ENCODE results near the gene CEP89. TPM values are rescaled to one million over a fixed set of nuclear protein-coding genes. Genes with fewer than 3 reads are reported as not detected.
A peak's percentile ranks its signal among the peaks of the same experiment; 100 is the strongest.

CEP89 gene
- total RNA-seq (2021; ENCODE audit: unreplicated experiment) (27.6 TPM), Bru-seq, nascent RNA (percentile 56 among the genes with signal in this experiment), BruChase-seq, experiment 1, labeled RNA remaining after a 6-hour chase (percentile 64 among the genes with signal in this experiment), BruChase-seq, experiment 2, labeled RNA remaining after a 2-hour chase (percentile 59 among the genes with signal in this experiment)
- 16.6 and 19.9 TPM in 2 replicates for polyA plus RNA-seq (2012)
- long read RNA-seq, full-length matches to known transcripts: 20 of 51 reads
- long read RNA-seq, partial matches to known transcripts: 14 of 51 reads
- long read RNA-seq, other reads (novel, unspliced or antisense): 17 of 51 reads

DNA sequence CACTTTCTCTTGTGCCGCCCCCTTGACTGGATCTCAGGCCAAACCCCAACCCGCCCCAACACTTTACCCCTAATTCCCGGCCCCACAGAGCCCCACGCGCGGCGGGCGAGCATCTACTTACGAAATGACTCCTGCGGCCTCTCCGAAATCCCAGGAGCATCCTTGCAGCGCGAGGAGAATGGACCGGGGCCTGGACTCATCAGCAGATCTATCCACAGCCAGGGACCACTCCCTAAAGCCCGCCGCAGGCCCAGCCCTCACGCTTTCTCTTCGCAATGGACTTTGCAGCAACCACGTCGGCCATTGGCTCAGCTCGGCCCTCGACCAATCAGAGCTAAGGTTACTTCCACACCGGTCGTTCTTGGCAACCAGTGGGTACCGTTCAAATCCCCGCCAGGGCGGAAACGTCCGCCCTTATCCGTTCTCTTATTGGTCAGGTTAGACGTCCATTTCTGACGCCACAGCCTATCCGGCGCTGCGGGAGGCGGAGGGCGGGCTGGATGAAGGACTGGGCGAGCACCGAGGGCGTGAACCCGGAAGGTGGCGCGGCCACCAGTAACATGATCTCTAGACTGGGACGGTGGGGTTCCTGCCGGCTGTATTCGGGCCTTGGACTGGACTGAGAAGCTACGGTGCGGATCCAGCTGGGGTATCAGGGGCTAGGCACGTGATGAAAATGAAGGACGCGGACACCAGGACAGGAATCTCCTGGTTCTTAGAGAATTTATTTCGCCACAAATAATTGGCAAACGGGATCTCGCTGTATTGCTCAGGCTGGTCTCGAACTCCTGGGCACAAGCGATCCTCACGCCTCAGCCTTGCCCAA is at the start of gene CEP89, which contains the start of gene FAAP24:
CEP89 (minus strand) TSS at position 244 of the 826 bp plus-strand sequence; CDS start at position 160, 84 bp downstream.
FAAP24 (plus strand) TSS at position 528 of the 826 bp plus-strand sequence. CDS start 955 bp downstream, outside the sequence.
- BruUV-seq (replicated peaks): no TSS peak
- CTCF ChIA-PET: interaction anchor here (0.6 to 1.5 kb wide), 7 partner anchors 13 to 372 kb away, joined by 3 to 4 read pairs (median 3); no protein-coding TSS in a partner anchor

More for the DNA sequence above, at the start of gene CEP89, which contains the start of gene FAAP24:
- ChIA-PET RAD21 (ENCODE audit: low non-redundant PET in 1 of 2, low total read pairs in 2 of 2, uncharacterized antibody in 2 of 2, unreplicated experiment in 2 of 2) (interaction anchor here (0.6 to 1.2 kb wide), 4 partner anchors 13 to 167 kb away, joined by 3 to 5 read pairs (median 3); no protein-coding TSS in a partner anchor), POLR2A (interaction anchor here (1.0 to 1.6 kb wide), 2 partner anchors 153 to 280 kb away, joined by 3 read pairs; partner anchors contain the start of gene NUDT19)
- peaks cover 22% of the 10 kb centered on the region for H3K79me2 ChIP-seq (ENCODE audit: insufficient read depth, low read length)
- H3K4me1 ChIP-seq (ENCODE audit: control insufficient read depth in 1 of 2, insufficient read depth in 2 of 2, low read length in 2 of 2): peaks cover 5 to 16% of the 10 kb centered on the region in 2 experiments; a peak in 3 of 4 replicates
- no peaks in the 10 kb centered on the region for H3K27me3 ChIP-seq (ENCODE audit: insufficient read depth, low read length)
- peak within 1 kb of the TSS; percentile 79 to 98 for H3K4me3 ChIP-seq (replicated peaks in 1 of 2; ENCODE audit: low read depth in 1 of 2, low read length in 2 of 2)
- intact Hi-C loops (cut with micrococcal nuclease): loop anchor here (2.0 to 5.0 kb wide), 2 partner anchors 205 to 281 kb away; partner anchors contain the start of gene NUDT19
- H2AFZ ChIP-seq (ENCODE audit: low read depth, low read length, poor library complexity, severe bottlenecking): no peak within 1 kb of the TSS
- ATAC-seq (peak; percentile 96), DNase-seq (ENCODE audit: low read depth, low spot score) (peak; percentile 99)
- no peaks in the 10 kb centered on the region for H4K20me1 ChIP-seq (ENCODE audit: insufficient read depth)
- peak within 1 kb of the TSS; percentile 91 for H3K4me2 ChIP-seq (ENCODE audit: low read length)
- H3K36me3 ChIP-seq (ENCODE audit: control insufficient read depth in 1 of 2, insufficient read depth in 2 of 2, low read length in 2 of 2): peaks cover 0 to 1% of the 10 kb centered on the region in 2 experiments; a peak in 2 of 4 replicates
- H3K9me2 ChIP-seq (ENCODE audit: insufficient read depth): no peaks in the 10 kb centered on the region
- H3K9me3 ChIP-seq (ENCODE audit: control insufficient read depth in 1 of 2, insufficient read depth in 1 of 2, low read depth in 1 of 2, low read length in 2 of 2): no peaks in the 10 kb centered on the region
- peak within 1 kb of the TSS; percentile 58 for H3K27ac ChIP-seq (ENCODE audit: low read depth, low read length)
- H3K9ac ChIP-seq (ENCODE audit: low read length): peak within 1 kb of the TSS; percentile 78
- TF ChIP-seq SIN3A (IDR thresholded peaks at IDR 0.05; ENCODE audit: low read depth) (peak; percentile 89), CTCF (IDR thresholded peaks at IDR 0.05 in 2 of 3, conservative IDR thresholded peaks at IDR 0.05 in 1 of 3; ENCODE audit: borderline replicate concordance in 1 of 3, insufficient read depth in 1 of 3, low read depth in 2 of 3, low read length in 2 of 3) (no peak), TCF7L2 (IDR thresholded peaks at IDR 0.05; ENCODE audit: borderline replicate concordance, extremely low read depth, insufficient read depth, insufficient read length) (peak; percentile 89), ZNF274 (IDR thresholded peaks at IDR 0.05; ENCODE audit: low read depth, low read length) (no peak), JUND (IDR thresholded peaks at IDR 0.05) (no peak), SP1 (IDR thresholded peaks at IDR 0.05; ENCODE audit: low read depth) (peak; percentile 100), ELF1 (IDR thresholded peaks at IDR 0.05; ENCODE audit: borderline replicate concordance, low read depth) (peak; percentile 85), POLR2A (IDR thresholded peaks at IDR 0.05; ENCODE audit: borderline replicate concordance, extremely low read depth, insufficient read depth, insufficient read length) (peak; percentile 40), EZH2 (IDR thresholded peaks at IDR 0.05) (no peak), ZBTB33 (IDR thresholded peaks at IDR 0.05; ENCODE audit: extremely low read depth, insufficient replicate concordance, low read length) (no peak), ZFX (IDR thresholded peaks at IDR 0.05) (peak; percentile 70), CEBPB (IDR thresholded peaks at IDR 0.05; ENCODE audit: low read depth) (no peak), RAD21 (IDR thresholded peaks at IDR 0.05; ENCODE audit: low read depth) (no peak), MAX (IDR thresholded peaks at IDR 0.05) (0 out of 2 replicates have a peak, but pooled peaks have one; percentile 44), CBX3 (IDR thresholded peaks at IDR 0.05; ENCODE audit: low read depth) (0 out of 2 replicates have a peak, but pooled peaks have one; percentile 27), POLR2AphosphoS5 (IDR thresholded peaks at IDR 0.05; ENCODE audit: low read depth, low read length) (peak; percentile 75), EGR1 (IDR thresholded peaks at IDR 0.05; ENCODE audit: low read depth) (no peak), SRF (IDR thresholded peaks at IDR 0.05; ENCODE audit: low read depth) (no peak)

Data from HCT116 (cell line).